IPS-18c (cell line): ENCODE measurements around the gene RNF11.
A peak's percentile ranks its signal among the peaks of the same experiment; 100 is the strongest.
"Not testable (repeated sequence)": the region's sequence is repeated elsewhere in the genome, so short reads cannot be mapped to it uniquely, and the experiment has no call there.

Source experiments
- H3K4me3 ChIP-seq: 2 replicates; pipeline ENCODE4 v1.7.0; 2013; ENCODE audit warnings: low read depth, mild to moderate bottlenecking, low read length, moderate library complexity; ENCODE audit not compliant: insufficient read depth
- H3K9me3 ChIP-seq: one replicate; pipeline ENCODE4 v1.6.1; 2013; ENCODE audit warnings: mild to moderate bottlenecking, low read length, moderate library complexity; ENCODE audit not compliant: control insufficient read depth, insufficient read depth

Gene RNF11, protein sequence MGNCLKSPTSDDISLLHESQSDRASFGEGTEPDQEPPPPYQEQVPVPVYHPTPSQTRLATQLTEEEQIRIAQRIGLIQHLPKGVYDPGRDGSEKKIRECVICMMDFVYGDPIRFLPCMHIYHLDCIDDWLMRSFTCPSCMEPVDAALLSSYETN

DNA sequence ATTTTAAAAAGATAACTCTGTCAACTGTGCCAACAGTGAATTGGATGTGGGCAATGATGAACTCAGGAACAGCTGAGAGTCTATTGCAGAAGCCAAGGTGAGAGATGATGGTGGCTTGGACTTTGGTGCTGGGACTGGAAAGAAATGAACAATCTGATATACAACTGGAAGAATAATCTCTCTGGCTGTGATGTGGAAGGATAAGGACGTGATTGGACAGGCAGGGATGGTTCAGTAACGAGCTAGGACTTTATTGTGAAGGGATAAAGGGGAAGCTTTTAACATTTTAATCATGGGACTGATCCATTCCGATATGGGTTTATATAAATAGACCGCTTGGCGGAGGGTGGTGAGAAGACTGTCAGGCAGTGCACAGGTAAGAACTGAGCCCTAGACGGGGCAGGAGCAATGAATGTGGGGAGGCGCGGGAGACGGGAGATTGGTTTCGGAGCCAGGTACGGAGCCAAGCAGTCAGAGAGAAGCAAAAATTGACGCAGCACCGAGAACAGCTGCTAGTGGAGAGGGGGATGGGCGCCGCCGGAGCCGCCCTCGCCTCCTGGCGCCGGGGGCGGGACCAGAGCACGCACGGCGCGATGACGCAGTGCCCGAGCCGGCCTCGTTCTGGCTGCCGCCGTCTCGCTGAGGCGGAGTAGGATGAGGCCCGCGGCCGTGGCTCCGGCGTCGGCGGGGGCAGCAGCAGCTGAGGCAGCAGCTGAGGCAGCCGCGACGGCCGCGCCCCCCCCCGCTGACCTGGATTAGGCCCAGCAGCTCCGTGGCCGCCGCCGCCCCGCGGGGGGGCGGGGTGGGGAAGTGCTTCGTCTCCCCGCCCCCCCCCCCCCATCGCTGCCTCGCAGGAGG, at the start of gene RNF11:
RNF11 (plus strand) TSS at position 601 of the 858 bp plus-strand sequence. CDS start 484 bp downstream, outside the sequence.
- Histone ChIP-seq H3K4me3 (peak within 1 kb of the TSS; percentile 96), H3K9me3 (no peaks in the 10 kb centered on the region)

DNA sequence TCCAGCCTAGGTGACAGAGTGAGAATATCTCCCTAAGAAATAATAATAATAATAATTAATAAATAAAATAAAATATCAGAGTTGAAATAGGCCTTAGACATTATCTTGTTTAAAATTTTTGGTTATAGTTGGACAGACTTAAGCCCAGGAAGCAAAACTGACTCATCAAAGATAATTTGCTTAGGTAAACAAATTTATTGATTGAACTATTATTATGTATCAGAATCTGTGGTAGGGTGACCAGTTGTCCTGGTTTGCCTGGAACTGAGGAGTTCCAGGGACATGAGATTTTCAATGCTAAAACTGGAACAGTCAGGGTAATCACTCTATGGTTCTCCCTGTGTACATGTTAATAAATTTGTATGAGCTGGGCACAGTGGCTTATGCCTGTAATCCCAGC, 47.8 kb upstream of the RNF11 start:
- Histone ChIP-seq H3K4me3 (no peak overlapping the region), H3K9me3 (no peaks in the 10 kb centered on the region)

DNA sequence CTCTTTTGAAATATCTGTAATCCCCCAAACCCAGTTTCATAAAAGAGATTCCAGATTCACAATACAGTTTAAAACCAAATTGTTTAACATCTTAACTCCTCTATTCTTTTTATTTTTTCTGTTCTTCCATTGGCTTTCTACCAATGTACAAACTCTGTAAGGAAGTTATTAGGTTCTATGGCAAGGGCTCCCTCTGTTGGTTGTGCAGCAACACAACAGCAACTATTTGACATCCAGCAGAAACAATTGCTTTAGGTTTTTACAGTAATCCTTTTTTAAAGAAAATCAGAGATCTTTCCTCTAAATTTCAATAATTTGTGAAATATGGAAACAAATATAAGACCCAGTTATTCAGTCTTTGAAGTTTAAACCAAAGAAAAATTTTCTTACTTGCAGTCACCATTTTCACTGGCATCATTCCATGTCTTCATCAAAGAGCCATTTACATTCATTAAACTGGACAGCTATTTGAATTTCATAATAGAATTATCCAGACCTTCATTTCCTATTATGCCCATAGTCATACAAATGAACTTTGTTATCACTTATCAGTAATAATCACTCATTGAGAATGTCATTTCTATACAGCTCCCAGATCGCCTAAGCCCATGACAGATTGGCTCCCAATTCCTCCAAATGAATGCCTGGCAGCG, 46.5 kb upstream of the RNF11 start:
- Histone ChIP-seq H3K9me3 (no peaks in the 10 kb centered on the region), H3K4me3 (no peak overlapping the region)

DNA sequence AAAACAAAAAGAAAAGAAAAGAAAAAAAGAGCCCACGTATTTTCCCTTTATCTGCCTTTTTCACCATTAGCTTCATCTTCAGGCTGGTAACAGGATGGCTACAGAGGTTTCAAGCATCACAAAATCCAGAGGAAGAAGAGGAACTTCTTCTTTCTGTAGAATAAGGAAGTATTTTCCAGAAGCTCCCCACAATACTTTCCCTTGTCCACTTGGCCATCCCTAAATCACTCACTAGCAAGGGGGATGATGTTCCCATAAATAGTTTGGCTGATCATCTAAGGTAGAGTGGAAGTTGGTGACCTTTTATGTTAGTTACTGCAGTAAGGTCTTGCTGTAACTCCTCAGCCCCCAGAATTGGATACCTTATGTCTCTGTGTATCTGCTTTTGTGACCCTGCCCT, 45.1 kb upstream of the RNF11 start:
- Histone ChIP-seq H3K4me3 (no peak overlapping the region), H3K9me3 (no peaks in the 10 kb centered on the region)

DNA sequence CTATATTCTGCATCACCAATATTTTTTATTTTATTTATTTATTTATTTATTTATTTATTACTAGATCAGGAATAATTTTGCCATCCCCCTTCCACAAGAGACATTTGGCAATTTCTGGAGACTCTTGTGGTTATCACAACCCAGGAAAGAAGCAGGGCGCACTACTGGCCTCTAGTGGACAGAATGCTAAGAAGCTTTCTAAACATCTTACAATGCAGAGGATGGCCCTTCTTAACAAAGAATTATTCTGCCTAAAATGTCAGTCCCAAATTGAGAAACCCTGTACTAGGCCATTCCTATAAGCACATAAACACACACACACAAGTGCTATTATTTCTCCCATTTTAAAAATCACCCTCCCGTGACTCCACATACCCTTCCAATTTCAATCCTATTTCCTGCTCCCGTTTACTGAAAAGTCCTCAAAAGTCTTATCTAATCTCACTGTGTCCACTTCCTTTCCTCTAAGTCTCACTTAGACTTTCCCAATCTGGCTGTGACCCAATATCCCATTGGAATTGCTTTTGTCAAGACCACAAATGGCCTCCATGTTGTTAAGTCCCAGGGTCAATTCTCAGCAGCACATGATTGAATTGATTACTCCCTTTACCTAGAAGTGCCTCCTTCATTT, 43.7 kb upstream of the RNF11 start:
- Histone ChIP-seq H3K9me3 (no peaks in the 10 kb centered on the region), H3K4me3 (no peak overlapping the region)

DNA sequence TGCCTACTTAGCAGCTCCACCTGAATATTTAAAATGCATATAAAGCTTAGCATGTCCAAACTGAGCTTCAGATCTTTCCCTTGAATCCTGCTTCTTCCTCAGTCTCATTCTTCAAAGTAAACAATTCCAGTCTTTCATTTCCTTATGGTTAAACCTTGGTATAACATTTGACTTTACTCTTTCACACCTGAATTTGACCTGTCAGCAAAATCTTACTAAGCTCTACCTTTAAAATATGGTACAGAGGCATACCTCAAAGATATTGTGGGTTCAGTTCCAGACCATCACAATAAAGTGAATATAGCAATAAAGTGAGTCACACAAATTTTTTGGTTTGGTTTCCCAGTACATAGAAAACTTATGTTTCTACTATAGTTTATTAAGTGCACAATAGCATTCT, 42.5 kb upstream of the RNF11 start:
- no peak overlapping the region for H3K4me3 ChIP-seq
- no peaks in the 10 kb centered on the region for H3K9me3 ChIP-seq

DNA sequence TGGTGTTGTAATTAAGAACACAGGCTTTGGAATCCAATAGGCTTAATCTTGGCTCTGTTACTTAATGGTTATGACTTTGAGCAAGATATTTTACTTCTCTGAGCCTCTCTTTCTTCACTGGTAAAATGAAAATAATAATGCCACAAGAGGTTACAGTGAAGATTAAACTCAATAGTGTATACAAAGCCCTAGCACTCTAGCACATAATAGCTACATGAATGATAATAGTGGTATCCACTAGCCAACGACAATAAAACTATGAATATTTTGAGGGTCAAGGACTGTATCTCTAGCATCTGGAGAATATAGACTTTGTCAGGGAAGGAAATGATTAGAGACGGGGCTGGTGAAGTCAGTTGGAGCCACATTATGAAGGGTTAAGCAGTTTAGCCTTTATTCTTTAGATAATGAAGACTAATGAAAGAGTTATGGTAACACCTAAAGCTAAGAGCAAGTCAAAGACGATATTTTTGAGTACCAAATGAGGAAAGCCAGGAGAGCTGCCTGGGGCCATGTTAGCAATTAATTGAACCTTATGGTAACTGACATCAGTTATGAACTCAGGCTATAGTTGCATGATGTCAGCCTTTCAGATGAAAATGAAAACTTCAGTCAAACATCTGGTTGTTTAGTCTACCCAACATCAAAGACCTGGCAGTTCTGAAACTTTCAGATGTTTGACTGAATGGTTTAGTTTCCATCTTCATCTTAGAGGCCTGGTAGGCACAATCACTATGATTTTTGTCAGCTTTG, 32.8 kb upstream of the RNF11 start:
- Histone ChIP-seq H3K9me3 (no peaks in the 10 kb centered on the region), H3K4me3 (no peak overlapping the region)

DNA sequence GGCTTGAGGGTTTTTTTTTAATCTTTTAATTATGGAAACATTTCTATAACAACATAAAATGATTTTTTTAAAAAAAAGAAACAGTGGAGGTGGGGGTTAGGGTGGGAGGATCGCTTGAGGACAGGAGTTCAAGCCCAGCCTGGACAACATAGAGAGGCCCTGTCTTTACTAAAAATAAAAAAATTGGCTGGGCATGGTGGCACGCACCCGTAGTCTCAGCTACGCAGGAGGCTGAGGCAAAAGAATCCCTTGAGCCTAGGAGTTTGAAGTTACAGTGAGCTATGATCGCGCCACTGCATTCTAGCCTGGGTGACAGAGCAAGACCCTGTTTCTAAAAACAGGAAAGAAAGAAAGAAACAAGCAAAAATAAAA, 32.2 kb upstream of the RNF11 start:
- H3K9me3 ChIP-seq, result no peaks in the 10 kb centered on the region
- no peak overlapping the region for H3K4me3 ChIP-seq

DNA sequence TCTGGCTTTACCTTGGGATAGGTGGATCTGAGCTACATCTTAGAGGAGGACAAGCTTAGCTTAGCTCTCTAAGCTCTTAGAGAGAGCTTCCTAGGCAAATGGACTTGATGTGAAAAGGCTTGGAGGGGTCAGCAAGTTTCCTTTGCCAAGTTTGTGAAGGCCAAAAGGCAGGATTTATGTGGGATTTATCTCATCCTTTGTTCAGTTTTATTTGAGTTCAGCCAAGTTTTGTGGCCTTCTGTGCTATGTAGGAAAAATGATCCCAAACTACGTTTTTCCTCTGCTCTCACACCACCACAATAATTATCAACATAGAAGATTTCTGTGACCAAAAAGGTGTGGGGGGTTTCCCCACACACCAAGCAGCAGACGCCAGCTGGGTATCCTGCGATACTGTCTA, 26.0 kb upstream of the RNF11 start:
- Histone ChIP-seq H3K4me3 (no peak overlapping the region), H3K9me3 (no peaks in the 10 kb centered on the region)

DNA sequence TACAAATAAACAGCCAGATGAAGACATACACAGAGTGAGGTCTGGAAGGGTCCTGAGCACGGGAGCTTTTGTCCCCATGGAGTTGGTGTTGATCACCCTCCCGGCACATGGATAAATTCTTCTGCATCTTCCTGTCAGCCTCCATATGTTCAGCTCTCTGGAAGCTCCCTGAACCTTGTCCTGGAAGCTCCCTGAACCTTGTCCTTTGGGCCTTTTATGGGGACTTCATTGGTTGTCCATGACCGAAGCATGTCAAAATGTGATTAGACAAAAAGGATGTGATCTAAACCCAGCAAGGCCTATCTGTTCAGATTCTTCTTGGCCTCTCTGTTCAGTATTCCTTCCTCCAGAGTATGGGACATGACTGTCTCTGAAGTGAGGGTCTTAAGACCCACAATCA, 25.4 kb upstream of the RNF11 start:
- Histone ChIP-seq H3K4me3 (no peak overlapping the region), H3K9me3 (no peaks in the 10 kb centered on the region)

DNA sequence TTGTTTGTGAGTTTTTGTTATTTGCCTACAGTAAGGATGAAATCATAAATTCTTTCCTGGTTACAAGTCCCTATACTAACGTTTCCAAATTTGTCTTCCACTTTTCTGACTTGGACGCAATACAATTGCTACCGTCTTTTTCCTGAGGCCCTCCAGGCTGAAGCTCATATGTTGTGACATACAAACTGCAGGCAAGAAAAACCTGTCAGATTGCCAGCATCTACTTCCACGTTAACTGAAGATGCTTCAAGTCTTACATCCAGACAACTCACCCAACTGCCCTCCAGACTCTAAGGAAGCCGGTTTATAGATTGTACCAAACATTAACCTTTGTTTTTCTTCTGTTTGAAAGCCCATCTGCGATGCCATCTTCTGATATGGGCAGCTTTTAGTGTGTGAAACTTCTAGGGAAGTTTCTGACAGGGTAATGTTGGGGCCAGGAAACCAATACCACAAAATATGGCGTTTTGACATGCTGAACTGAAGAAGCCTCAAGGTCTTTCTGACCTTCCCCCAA, 21.4 kb upstream of the RNF11 start:
- no peaks in the 10 kb centered on the region for H3K9me3 ChIP-seq
- H3K4me3 ChIP-seq, result no peak overlapping the region

DNA sequence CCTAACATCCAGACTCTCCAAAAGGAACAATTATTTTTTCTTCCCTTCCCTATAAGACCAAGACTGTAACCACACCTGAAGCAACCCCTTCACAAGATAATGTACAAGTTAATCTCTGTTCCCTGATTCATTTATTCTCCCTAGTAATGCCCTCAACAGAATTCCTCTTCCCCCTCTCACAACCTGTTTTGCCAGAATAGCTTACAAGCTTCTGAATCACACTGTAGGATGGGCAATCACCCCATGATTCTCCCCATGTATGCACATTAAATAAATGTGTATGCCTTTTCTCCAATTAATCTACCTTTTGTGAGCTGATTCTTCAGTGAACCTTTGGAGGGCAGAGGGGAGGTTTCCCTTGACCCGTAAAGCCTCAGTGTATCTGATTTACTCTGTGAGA, 20.9 kb upstream of the RNF11 start:
- no peaks in the 10 kb centered on the region for H3K9me3 ChIP-seq

DNA sequence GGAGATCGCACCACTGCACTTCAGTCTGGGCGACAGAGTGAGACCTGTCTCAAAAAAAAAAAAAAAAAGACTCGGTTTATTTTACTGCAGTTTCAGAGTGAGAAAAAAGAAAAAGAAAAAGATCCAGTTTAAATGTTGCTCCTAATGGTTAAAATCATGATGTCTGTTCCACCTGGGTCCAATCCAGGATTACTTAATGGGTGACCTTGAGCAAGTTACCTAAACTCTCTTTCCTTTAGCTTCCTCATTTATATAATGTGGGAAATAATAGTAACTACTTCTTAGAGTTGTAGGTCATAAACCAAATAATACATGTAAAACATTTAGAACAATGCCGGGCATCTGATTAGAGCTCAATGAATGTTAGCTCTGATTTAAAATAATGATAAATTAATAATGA, 19.4 kb upstream of the RNF11 start:
- no peak overlapping the region for H3K4me3 ChIP-seq

More for the DNA sequence above, 20.9 kb upstream of the RNF11 start:
- no peak overlapping the region for H3K4me3 ChIP-seq

DNA sequence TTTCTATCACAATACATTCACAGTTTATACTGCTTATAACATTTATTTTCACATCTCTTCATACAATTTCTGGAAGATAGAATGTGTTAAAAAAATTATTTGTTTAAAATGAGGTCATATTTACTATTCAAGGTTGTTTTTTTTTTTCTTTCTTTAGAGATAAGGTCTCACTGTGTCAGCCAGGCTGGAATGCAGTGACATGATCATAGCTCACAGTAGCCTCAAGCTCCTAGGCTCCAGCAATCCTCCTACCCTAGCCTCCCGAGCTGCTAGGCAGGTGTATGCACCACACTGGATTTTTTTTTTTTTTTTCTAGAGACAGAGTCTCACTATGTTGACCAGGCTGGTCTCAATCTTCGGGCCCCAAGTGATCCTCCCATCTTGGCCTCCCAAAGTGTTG, 19.0 kb upstream of the RNF11 start:
- H3K9me3 ChIP-seq, result no peaks in the 10 kb centered on the region
- H3K4me3 ChIP-seq, result no peak overlapping the region

More for the DNA sequence above, 19.4 kb upstream of the RNF11 start:
- no peaks in the 10 kb centered on the region for H3K9me3 ChIP-seq

DNA sequence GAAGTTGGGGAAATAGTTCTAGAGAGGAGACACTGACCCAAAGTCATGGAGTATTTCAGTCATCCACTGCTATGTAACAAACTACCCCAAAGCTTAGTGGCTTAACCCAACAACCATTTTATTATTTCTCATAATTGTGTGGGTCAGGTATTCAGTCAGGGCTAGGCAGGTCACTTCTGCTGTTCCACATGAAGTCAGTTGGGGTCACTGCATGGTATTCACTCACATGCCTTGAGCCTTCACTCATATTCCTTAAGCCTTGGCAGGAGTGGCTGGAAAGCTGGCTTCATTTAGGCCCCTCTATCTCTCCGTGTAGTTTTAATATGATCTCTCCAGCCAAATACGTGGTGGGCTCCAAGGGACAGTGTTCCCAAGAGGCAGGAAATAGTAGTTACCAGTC, 17.5 kb upstream of the RNF11 start:
- no peak overlapping the region for H3K4me3 ChIP-seq
- H3K9me3 ChIP-seq, result no peaks in the 10 kb centered on the region

DNA sequence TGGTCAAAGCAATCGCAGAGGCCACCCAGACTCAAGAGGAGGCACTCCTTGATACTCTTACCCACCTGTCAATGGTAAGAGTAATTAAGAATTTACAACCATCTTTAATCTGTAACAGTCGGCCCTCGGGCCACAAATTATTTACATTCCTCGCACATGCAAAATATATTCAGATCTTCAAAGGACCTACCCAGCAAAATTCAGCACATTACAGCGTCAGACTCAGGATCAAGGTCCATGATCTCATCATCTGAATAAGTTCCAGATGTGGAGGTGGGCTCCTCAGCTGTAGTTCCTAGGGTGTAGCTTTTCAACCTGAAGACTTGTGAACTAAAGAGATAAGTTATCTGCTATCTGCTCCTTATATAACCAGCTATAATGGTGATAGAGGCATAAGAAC, 17.1 kb upstream of the RNF11 start:
- no peaks in the 10 kb centered on the region for H3K9me3 ChIP-seq
- no peak overlapping the region for H3K4me3 ChIP-seq

DNA sequence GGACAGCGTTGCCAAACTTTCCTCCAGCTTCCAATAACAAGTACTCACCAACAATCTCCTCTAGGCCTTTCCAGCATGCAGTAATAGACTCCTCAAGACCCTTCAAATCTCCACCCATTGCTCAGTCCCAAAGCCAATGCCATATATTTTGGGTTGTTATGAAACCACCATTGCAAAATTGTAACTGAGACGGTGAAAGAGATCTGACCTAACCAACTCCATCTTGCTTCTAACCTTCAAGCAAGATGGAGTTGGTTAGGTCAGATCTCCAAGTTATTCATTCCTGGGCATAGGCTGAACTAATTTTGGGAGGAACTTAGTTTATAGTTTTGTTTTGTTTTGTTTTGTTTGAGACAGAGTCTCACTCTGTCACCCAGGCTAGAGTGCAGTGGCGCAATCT, 14.5 kb upstream of the RNF11 start:
- H3K9me3 ChIP-seq, H3K4me3 ChIP-seq: not testable (repeated sequence)
